HepG2 (cell line): ENCODE results near the gene AP2B1. TPM values are rescaled to one million over a fixed set of nuclear protein-coding genes. Genes with fewer than 3 reads are reported as not detected.

ENCODE experiments used
- ATAC-seq: fragments of 200-7000 bp; cut with Tn5 transposase; 3 replicates; pipeline ENCODE4 v1.9.1; 2020; ENCODE audit warnings: mild to moderate bottlenecking, moderate library complexity
- BruUV-seq: library from RNA; stranded (reverse); fragments of 400-500 nt; replicated peaks from 2 replicates; lab custom pipeline; 2021; lab: Mats Ljungman, UMichigan
- CTCF ChIA-PET: fragments of 300-600 bp; formaldehyde crosslinking; extraction: SDS; loops from one replicate; lab custom pipeline; 2021; ENCODE audit warnings: low total read pairs, inconsistent platforms, low intra/inter-chr PET ratio; lab: Yijun Ruan, JAX
- POLR2A ChIA-PET: fragments of 350-600 bp; sonication (Branson Sonifier 250); formaldehyde crosslinking; loops from one replicate; lab custom pipeline; 2020; ENCODE audit warnings: antibody characterized with exemption, inconsistent platforms; lab: Yijun Ruan, JAX
- DNase-seq: peaks from one replicate; pipeline ENCODE4 v3.0.0-alpha.2; 2015; ENCODE audit warnings: low spot score
- FAIRE-seq: peaks from 3 replicates; lab custom pipeline; 2011; peaks lifted over from hg19 to GRCh38; lab: Jason Lieb, UNC
- H2AFZ ChIP-seq: one replicate; pipeline ENCODE4 v1.6.1; 2011; ENCODE audit warnings: low read length, inconsistent platforms
- H3K27ac ChIP-seq: fragments of 300-600 bp; 3 replicates; pipeline ENCODE4 v1.8.0; 2011; ENCODE audit warnings: mixed run types, mild to moderate bottlenecking, mixed read lengths, low read length, inconsistent platforms; ENCODE audit not compliant: insufficient read depth; ENCODE audit errors: extremely low read length
- H3K27me3 ChIP-seq, 2 experiments: fragments of 200-600 bp in 1 of 2; 2 replicates in 1 of 2; 3 replicates in 1 of 2; pipeline versions ENCODE4 v1.6.0 to v1.8.0; 2011; ENCODE audit warnings: low read length in 2 of 2, mild to moderate bottlenecking in 2 of 2, moderate library complexity in 2 of 2, inconsistent platforms in 1 of 2; ENCODE audit not compliant: insufficient read depth in 2 of 2, control insufficient read depth in 1 of 2
- H3K36me3 ChIP-seq, 2 experiments: fragments of 200-600 bp in 1 of 2; replicated peaks in 1 of 2; 2 replicates in 1 of 2; 3 replicates in 1 of 2; pipeline versions ENCODE4 v1.5.1 to v1.8.0; 2011; ENCODE audit warnings: low read length in 2 of 2, inconsistent platforms in 1 of 2; ENCODE audit not compliant: insufficient read depth in 2 of 2, control insufficient read depth in 1 of 2
- H3K4me1 ChIP-seq: 2 replicates; pipeline ENCODE4 v1.5.1; 2012; ENCODE audit warnings: low read length, inconsistent platforms; ENCODE audit not compliant: insufficient read depth
- H3K4me2 ChIP-seq: 2 replicates; pipeline ENCODE4 v1.6.0; 2011; ENCODE audit warnings: low read depth, low read length, inconsistent platforms
- H3K4me3 ChIP-seq, 3 experiments: fragments of 200-600 bp in 1 of 3; sonication (generic), shearing (Covaris generic) in 1 of 3; replicated peaks in 1 of 3; 2 replicates each; pipeline ENCODE4 v1.5.1; 2011 to 2016; ENCODE audit warnings: low read length in 3 of 3, inconsistent platforms in 2 of 3, low read depth in 2 of 3, mild to moderate bottlenecking in 2 of 3, control low read depth in 1 of 3, mixed read lengths in 1 of 3; ENCODE audit not compliant: insufficient read depth in 1 of 3
- H3K79me2 ChIP-seq: one replicate; pipeline ENCODE4 v1.6.1; 2011; ENCODE audit warnings: low read length, inconsistent platforms; ENCODE audit not compliant: insufficient read depth
- H3K9ac ChIP-seq: 2 replicates; pipeline ENCODE4 v1.6.0; 2011; ENCODE audit warnings: mild to moderate bottlenecking, low read depth, low read length, inconsistent platforms; ENCODE audit not compliant: insufficient read depth
- H3K9me3 ChIP-seq: 2 replicates; pipeline ENCODE4 v1.5.1; 2012; ENCODE audit warnings: mild to moderate bottlenecking, low read length
- H4K20me1 ChIP-seq: 2 replicates; pipeline ENCODE4 v1.6.0; 2011; ENCODE audit warnings: inconsistent platforms, mild to moderate bottlenecking, low read length, moderate library complexity; ENCODE audit not compliant: insufficient read depth
- ATF7 ChIP-seq, 2 experiments: fragments of 450-650 bp in 1 of 2; sonication (generic) in 1 of 2; formaldehyde crosslinking in 1 of 2; IDR thresholded peaks; 2 replicates each; pipeline versions ENCODE4 v1.4.0 to v1.6.1; 2016 to 2020; ENCODE audit warnings: antibody characterized with exemption in 1 of 2, mild to moderate bottlenecking in 1 of 2, missing genetic modification reagents in 1 of 2
- ATF7-NPFF ChIP-seq: sonication (generic); formaldehyde crosslinking; IDR thresholded peaks from 2 replicates; pipeline ENCODE4 v1.8.1; 2023; ENCODE audit warnings: mild to moderate bottlenecking, low read depth, missing genetic modification reagents, moderate library complexity
- CREB3 ChIP-seq: sonication (generic); formaldehyde crosslinking; IDR thresholded peaks from 2 replicates; pipeline ENCODE4 v1.5.0; 2020; ENCODE audit warnings: missing genetic modification reagents
- GABPA ChIP-seq, 2 experiments: IDR thresholded peaks; 2 replicates each; pipeline ENCODE4 v1.6.1; 2011 to 2016; ENCODE audit warnings: low read depth in 2 of 2, low read length in 1 of 2, missing biosample characterization in 1 of 2, missing genetic modification characterization in 1 of 2
- HOXA9 ChIP-seq: sonication (generic); formaldehyde crosslinking; IDR thresholded peaks from 2 replicates; pipeline ENCODE4 v1.8.1; 2022; ENCODE audit warnings: missing genetic modification reagents, mild to moderate bottlenecking, moderate library complexity, borderline replicate concordance
- POLR2G ChIP-seq: fragments of 200-400 bp; formaldehyde crosslinking; IDR thresholded peaks from 2 replicates; pipeline ENCODE4 v1.6.1; 2018; ENCODE audit warnings: mild to moderate bottlenecking, low read depth, low read length, moderate library complexity
- RBM22 ChIP-seq: fragments of 200-400 bp; formaldehyde crosslinking; optimal IDR thresholded peaks from 2 replicates; pipeline ENCODE3; 2017; ENCODE audit warnings: mild to moderate bottlenecking, low read length, moderate library complexity
- RELA ChIP-seq: sonication (generic); formaldehyde crosslinking; IDR thresholded peaks from 2 replicates; pipeline ENCODE4 v1.4.0; 2020; ENCODE audit warnings: missing genetic modification reagents
- TRIM22 ChIP-seq: fragments of 450-650 bp; IDR thresholded peaks from 2 replicates; pipeline ENCODE4 v1.6.1; 2017
- ZBTB46 ChIP-seq: sonication (generic); formaldehyde crosslinking; IDR thresholded peaks from 2 replicates; pipeline ENCODE4 v1.4.0; 2020; ENCODE audit warnings: mild to moderate bottlenecking, missing genetic modification reagents, borderline replicate concordance
- ZFP36 ChIP-seq: fragments of 150-350 bp; IDR thresholded peaks from 2 replicates; pipeline ENCODE4 v1.6.1; 2018; ENCODE audit warnings: borderline replicate concordance, low read length, low read depth; ENCODE audit not compliant: partially characterized antibody
- ZFP62 ChIP-seq: sonication (generic); formaldehyde crosslinking; IDR thresholded peaks from 2 replicates; pipeline ENCODE4 v1.4.0; 2020; ENCODE audit warnings: missing genetic modification reagents
- ZNF569 ChIP-seq: sonication (generic); formaldehyde crosslinking; IDR thresholded peaks from 2 replicates; pipeline ENCODE4 v1.5.0; 2020; ENCODE audit warnings: mild to moderate bottlenecking, missing genetic modification reagents, moderate library complexity, borderline replicate concordance
- ZNF775 ChIP-seq: sonication (generic); formaldehyde crosslinking; IDR thresholded peaks from 2 replicates; pipeline ENCODE4 v1.4.0; 2020; ENCODE audit warnings: missing genetic modification reagents, mild to moderate bottlenecking, moderate library complexity, borderline replicate concordance
- ZSCAN25 ChIP-seq: sonication (generic); formaldehyde crosslinking; IDR thresholded peaks from 2 replicates; pipeline ENCODE4 v1.8.0; 2022; ENCODE audit warnings: mild to moderate bottlenecking, missing genetic modification reagents
- WGBS: methylation state at CpG from one replicate; pipeline ENCODE4 v1.1.6; 2017; ENCODE audit warnings: low lambda C conversion rate; 5-methylcytosine and 5-hydroxymethylcytosine counted together
- in situ Hi-C: cut with HindIII; loops from 2 replicates; pipeline ENCODE4 v1.10.0; 2017; ENCODE audit warnings: low pct_unique_long_range_greater_than_20kb; ENCODE audit not compliant: extremely low pct_ligation_motif_present
- intact Hi-C: fragments of 100-400 bp; cut with micrococcal nuclease; formaldehyde crosslinking; loops from one replicate; pipeline ENCODE4 v1.10.0; 2022; ENCODE audit not compliant: unreplicated experiment
- polyA plus RNA-seq, 8 experiments: library from polyadenylated mRNA; depleted of rRNA in 3 of 8; stranded (reverse) in 7 of 8; unstranded in 1 of 8; fragments of >200 nt; fragmentation: Illumina TruSeq in 4 of 8; extraction: Trizol in 4 of 8; gene quantifications; 2 replicates each; pipeline versions ENCODE4 v1.2.1 to v1.2.3, GENCODE V29; 2011 to 2016; ENCODE audit warnings: low read depth in 4 of 8, missing spikeins in 1 of 8, mixed read lengths in 1 of 8; ENCODE audit not compliant: insufficient read depth in 1 of 8
- total RNA-seq, 5 experiments: library from RNA; depleted of rRNA; stranded (reverse); fragments of >200 nt; fragmentation: Illumina TruSeq; extraction: Trizol; gene quantifications; 2 replicates each; pipeline ENCODE4 v1.2.3, GENCODE V29; 2016; ENCODE audit warnings: low read depth in 1 of 5
- TF ChIP-seq, protein P1 (sequence below): IDR thresholded peaks from 2 replicates; pipeline ENCODE4 v1.6.1; 2016; ENCODE audit warnings: missing compliant biosample characterization, missing genetic modification reagents, borderline replicate concordance
- TF ChIP-seq, protein P2 (sequence below): IDR thresholded peaks from 2 replicates; pipeline ENCODE4 v1.6.1; 2016; ENCODE audit warnings: missing biosample characterization, missing genetic modification reagents, low read depth

AP2B1 gene
- total and polyA plus RNA-seq, 2 of the 13 experiments (the other 11 are each of a cell fraction or from before 2014, with no cell fraction given), result 23.8 to 71.3 TPM

DNA sequence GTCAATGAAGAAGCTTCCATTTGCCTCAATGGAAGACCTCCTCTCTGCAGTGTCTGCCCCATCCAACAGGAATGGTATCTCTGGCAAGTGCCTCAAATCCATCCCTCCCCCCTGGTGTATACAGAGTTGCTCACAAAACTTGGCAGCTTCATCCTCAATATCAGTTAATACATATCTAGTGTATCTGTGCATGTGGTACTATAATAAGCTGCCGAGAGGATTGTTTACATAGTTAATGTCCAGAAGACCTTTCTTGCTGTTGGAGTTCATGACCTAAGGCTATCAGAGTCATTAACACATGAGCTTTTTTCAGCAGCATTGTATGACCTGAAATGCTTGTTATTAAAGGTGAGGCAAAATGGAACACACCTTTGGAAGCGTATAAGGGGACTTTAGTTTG, 130.4 kb downstream of the AP2B1 start:
- Histone ChIP-seq H3K27me3 (no peaks in the 10 kb centered on the region), H3K36me3 (peaks cover 4 to 35% of the 10 kb centered on the region in 2 experiments; a peak in 3 of 5 replicates), H3K27ac (no peak overlapping the region), H3K9ac (no peak overlapping the region), H3K4me1 (peaks cover 16% of the 10 kb centered on the region), H3K4me3 (no peak overlapping the region), H3K9me3 (no peaks in the 10 kb centered on the region), H3K4me2 (no peak overlapping the region), H2AFZ (no peak overlapping the region), H4K20me1 (no peaks in the 10 kb centered on the region), H3K79me2 (no peaks in the 10 kb centered on the region)
- TF ChIP-seq ATF7 (IDR thresholded peaks at IDR 0.05), result no peak
- no peak for TF ChIP-seq ATF7 (CRISPR knock-in tag; IDR thresholded peaks at IDR 0.05)
- no peak for TF ChIP-seq RBM22
- no peak for TF ChIP-seq ZSCAN25 (CRISPR knock-in tag)
- no peak for TF ChIP-seq GABPA (IDR thresholded peaks at IDR 0.05; ENCODE audit: low read depth, low read length)
- no peak for TF ChIP-seq GABPA (CRISPR knock-in tag; IDR thresholded peaks at IDR 0.05; ENCODE audit: low read depth)
- TF ChIP-seq CREB3 (CRISPR knock-in tag), result no peak
- no peak for TF ChIP-seq ZFP62
- no peak for TF ChIP-seq HOXA9 (CRISPR knock-in tag)
- TF ChIP-seq ZBTB46 (CRISPR knock-in tag), result no peak
- TF ChIP-seq, protein P1, sequence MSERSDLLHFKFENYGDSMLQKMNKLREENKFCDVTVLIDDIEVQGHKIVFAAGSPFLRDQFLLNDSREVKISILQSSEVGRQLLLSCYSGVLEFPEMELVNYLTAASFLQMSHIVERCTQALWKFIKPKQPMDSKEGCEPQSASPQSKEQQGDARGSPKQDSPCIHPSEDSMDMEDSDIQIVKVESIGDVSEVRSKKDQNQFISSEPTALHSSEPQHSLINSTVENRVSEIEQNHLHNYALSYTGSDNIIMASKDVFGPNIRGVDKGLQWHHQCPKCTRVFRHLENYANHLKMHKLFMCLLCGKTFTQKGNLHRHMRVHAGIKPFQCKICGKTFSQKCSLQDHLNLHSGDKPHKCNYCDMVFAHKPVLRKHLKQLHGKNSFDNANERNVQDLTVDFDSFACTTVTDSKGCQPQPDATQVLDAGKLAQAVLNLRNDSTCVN, result no peak
- no peak for TF ChIP-seq TRIM22
- TF ChIP-seq ZFP36, result no peak
- TF ChIP-seq ZNF775 (CRISPR knock-in tag), result no peak
- TF ChIP-seq, protein P2, sequence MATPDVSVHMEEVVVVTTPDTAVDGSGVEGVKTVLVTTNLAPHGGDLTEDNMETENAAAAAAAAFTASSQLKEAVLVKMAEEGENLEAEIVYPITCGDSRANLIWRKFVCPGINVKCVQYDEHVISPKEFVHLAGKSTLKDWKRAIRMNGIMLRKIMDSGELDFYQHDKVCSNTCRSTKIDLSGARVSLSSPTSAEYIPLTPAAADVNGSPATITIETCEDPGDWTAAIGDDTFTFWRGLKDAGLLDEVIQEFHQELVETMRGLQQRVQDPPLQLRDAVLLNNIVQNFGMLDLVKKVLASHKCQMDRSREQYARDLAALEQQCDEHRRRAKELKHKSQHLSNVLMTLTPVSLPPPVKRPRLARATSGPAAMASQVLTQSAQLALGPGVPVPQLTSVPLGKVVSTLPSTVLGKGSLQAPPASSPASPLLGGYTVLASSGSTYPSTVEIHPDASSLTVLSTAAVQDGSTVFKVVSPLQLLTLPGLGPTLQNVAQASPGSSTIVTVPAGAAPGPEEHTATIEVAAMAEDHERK (CRISPR knock-in tag), result no peak
- TF ChIP-seq ZNF569 (CRISPR knock-in tag), result no peak
- TF ChIP-seq RELA (CRISPR knock-in tag), result no peak
- no peak for TF ChIP-seq POLR2G
- TF ChIP-seq ATF7-NPFF (CRISPR knock-in tag), result no peak
- FAIRE-seq (no peak), DNase-seq (no peak), ATAC-seq (no peak)
- BruUV-seq, result no TSS peak
- WGBS, result 87% methylated on average over 2 of the region's 2 CpGs
- POLR2A ChIA-PET, result no interaction called here
- in situ Hi-C loops, result loop anchor here (25.0 kb wide), 1 partner anchor 95 kb away; the partner anchor contains the start of gene TAF15
- intact Hi-C loops, result no loop called here
- CTCF ChIA-PET, result no interaction called here
